ENCODE measurements around the gene KCNMA1.

The KCNMA1 gene

DNA sequence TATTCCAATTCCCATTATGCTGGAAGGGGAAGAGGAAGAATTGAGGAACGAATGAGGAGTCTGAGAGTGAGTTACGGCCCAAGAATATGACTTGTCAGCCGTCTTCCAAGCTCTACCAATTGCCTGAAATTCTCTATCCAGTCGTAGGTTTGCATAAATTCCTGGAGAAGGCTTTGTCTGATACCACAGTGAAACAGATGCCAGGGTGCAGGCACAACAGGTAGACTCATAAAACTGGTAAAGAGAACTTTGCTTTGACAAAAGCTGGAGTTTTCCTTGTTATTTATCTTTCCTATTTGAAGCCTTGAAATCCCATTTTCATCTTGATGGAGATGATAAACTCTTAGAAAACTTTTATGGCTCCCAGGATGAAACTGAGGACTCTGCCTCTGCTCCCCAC lies 251.2 kb downstream of the KCNMA1 start:
- no peak for DNase-seq

GRCh38 chr10:77385315-77385714 lies 252.3 kb downstream of the KCNMA1 start:
- DNase-seq = no peak

DNA sequence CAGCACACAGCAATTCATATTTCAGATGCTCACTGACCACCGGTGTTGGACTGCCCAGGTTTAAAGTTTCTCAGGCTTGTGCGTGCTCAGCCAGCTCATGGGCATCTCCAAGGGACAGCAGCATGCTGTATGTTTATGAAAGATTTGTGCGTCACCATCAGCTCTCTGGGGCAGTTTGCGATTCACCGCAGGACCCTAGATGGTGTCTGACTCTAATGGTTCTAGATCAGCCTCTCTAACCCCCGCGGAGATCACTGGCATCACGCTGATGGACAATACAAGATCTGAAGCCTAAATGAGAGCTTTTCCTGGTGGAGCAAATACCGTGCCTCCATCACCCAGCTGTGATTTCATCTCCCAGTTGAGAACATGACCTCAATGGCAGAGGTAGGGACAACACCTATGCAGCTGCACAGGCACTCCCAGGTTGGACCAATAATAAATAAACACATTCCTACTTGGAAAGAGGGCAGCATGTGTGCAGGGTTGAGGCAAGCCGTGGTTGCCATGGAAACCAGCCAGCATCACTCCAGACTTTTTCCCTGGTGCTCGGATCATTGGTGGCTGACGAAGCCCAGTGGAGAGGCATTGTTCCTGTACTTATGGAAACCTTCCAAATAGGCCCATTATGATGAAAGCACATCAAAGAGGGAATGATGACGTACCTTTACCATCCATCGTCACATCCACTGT lies 253.6 kb downstream of the KCNMA1 start:
- DNase-seq = peak; percentile 36

DNA sequence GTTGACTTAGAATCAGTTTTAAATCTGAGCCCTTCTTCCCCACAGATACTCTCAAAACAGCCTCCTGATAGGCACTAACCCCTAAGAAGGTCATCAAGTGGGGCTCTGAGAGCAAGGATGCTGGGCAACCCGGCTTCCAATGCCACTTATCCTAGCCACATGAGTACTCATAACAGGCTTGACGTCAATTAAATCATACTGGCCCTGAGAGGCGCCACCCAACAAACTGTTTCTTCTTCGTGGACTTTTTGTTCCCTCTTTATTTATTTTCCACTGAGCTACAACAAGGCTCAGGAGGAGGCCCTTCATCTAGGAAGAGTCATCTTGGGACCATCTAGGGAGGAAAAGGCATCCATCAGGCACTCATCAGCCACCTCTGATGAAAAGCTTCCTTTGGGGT lies 255.9 kb downstream of the KCNMA1 start:
- DNase-seq = no peak

DNA sequence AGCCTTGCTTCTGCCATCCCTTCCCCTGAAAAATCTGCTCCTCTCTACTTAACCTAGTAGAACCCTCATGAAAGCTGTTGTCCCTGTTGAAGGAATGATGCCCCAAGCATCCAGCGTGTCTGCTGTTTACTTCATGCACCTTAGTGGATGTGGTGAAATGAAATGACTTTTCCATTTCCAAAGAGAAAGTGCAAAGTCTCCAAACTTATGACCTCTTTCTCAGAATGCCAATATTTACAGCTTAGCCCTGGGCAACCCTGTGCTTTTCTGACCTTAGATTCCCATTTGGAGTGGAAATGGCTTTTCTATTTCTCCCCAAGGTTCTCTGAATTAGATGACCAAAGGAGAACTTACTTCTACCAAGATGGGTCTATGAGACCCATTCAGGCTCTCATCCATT lies 256.9 kb downstream of the KCNMA1 start:
- DNase-seq = no peak

GRCh38 chr10:77380191-77380590 lies 257.4 kb downstream of the KCNMA1 start:
- no peak for DNase-seq

DNA sequence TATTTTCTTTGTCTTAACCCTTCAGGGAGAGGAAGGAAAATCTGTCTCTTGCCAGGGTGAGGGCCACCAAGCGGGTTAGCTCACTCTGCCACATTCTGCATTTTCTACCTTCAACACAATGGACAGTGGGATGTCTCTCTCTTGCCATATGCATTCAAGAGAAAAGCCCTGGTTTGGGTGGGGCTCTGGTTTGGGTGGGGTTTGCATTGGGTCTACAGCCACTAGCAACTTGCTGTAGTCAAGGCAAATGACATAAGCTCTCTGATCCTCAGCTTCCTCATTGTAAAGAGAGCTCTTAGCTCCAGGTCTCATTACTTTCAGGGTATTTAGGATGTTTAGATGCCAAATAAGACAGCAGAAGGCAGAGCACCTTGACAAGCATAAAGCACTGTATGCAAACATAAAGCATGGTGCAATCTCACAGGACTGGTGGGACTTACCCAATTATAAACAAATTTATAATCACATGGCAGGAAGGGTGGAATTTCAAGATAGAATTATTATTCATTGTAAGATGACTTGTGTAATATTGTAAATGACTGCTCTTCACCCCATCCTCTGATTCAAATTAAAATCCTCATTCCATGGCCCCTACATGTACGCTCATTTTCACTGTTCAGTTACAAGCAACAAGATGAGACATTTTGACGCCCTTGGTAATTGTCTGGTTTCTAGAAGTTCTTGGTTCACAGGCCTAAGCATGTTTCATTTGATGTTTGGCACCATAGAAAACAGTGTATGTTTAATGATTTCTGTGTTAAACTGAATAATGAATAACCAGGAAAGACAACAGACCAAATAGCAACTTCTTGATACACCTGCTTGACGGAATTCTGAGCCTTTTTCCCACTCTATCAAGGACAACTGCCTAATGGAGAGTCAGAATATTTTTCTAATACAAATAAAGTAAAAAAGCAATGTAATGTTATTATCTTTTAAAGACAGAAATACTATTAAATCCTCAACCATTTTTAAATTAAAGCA lies 258.9 kb downstream of the KCNMA1 start:
- DNase-seq = no peak

- no peak for DNase-seq
These were observed 259.8 kb downstream of the KCNMA1 start for GRCh38 chr10:77377678-77378352.

DNA sequence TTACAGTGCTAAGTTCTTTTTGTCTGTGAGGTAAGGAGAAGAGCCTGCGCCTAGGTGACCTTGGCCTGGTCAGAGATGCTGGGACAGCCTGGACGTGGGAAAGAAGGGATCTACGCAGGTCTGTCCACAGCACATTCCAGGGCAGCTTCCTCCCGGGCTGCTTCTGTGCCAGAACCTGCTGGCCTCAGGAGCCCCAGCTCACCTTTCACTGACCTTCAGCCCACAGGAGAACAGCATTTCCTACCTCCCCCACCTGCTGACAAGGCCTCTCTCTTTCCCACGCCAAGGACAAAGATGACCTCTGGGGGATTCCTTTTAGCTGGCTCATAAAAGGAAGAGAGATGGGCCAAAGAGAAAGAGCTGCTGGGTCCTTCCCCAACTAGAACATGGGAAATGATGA lies 260.6 kb downstream of the KCNMA1 start:
- DNase-seq = no peak

- DNase-seq = no peak
These were observed 263.4 kb downstream of the KCNMA1 start for GRCh38 chr10:77374189-77374656.

DNA sequence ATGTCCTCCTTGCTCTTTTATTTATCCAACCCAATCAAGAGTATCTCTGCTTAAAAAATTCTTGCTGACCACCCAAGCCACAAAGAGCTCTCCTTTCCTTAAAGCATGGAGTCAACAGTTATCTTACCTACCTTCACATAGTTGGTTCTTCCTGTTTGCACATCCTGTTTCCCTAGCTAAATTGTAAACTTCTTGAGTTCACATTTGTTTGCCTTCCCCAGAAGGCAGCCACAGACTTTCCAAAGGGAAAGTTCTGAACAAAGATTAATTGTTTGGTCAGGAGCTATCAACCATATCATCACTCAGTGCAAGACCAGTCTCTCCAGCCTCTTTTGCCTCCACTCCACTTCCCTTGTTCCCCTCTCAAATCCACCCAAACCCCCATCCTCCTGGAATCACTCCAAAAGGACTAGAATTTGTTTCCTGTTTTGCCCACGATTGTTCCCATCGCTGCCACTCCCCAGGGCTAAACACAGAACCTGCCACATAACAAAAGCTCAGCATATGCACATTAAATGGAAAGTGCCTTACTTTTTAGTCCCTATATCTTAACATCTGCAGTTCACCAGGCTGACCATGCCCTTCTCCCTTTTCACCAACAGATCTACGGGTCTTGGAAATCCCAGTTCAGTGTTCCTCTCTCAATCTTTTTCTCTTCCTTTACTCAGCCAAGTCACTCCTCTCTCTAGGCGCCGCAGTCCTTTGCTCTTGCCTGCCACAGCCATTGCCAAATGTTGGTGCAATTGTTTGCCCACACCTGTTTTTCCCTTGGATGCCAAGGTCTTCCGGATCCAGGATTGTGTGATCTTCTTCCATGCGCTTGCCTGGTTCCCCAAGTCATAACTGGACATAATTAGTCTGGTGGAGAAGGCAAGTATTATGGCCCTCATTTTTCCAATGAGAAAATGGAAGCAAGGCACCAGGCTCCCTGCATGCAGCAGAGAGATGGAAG lies 265.5 kb downstream of the KCNMA1 start:
- DNase-seq = no peak

GRCh38 chr10:77371421-77371820 lies 266.2 kb downstream of the KCNMA1 start:
- no peak for DNase-seq

- no peak for DNase-seq
These were observed 269.6 kb downstream of the KCNMA1 start for GRCh38 chr10:77368006-77368405.

- DNase-seq = no peak
These were observed 274.4 kb downstream of the KCNMA1 start for GRCh38 chr10:77363210-77363609.

DNA sequence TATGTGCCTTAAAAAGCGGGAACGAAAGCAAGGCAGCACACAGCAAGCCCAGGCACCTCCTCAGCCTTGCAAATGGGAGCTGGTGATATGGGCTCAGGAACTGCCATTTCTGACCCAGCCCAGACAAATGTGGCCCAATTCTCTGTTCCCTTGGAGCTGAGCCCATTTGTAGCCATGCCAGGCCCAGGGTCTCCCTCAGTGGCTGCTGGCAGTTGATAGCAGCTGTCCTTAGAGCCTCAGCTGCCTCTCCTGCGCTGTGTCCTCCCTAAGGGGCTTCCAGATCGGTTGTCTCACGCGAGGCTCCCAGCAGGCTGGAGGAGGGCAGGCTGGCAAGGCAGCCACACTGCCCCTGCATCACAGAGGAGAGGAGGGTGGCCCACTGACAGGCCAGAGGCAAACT lies 275.8 kb downstream of the KCNMA1 start:
- DNase-seq = no peak

- no peak for DNase-seq
These were observed 276.2 kb downstream of the KCNMA1 start for GRCh38 chr10:77361426-77361825.

DNA sequence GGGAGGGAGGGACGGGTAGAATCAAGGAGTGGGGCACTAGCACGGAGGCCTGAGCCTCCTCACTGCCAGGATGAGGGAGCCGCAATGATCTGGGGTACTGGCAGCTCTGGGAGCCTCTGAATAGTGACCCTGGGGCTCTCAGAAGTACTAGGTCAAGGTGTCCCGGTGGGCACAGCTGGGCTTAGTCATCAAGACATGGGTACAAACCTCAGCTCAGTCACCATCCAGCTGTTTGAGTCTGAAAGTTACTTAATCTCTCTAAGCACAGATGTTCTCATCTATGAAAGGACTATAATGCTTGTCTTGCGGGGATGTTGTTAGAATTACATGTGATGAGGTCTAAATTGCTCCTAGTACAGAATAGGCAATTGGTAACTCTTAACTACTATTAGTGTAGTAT lies 276.8 kb downstream of the KCNMA1 start:
- DNase-seq = no peak

GRCh38 chr10:77359950-77360520 lies 277.6 kb downstream of the KCNMA1 start:
- DNase-seq = no peak

- no peak for DNase-seq
These were observed 278.3 kb downstream of the KCNMA1 start for GRCh38 chr10:77359287-77359691.

GRCh38 chr10:77358656-77359055 lies 279.0 kb downstream of the KCNMA1 start:
- no peak for DNase-seq

GRCh38 chr10:77357611-77358310 lies 279.8 kb downstream of the KCNMA1 start:
- no peak for DNase-seq

Measured in COR-L47 (cell line).